Measurements from ENCODE around the gene DHRS4.
"Not testable (repeated sequence)": the region's sequence is repeated elsewhere in the genome, so short reads cannot be mapped to it uniquely, and the experiment has no call there.

Gene DHRS4

GRCh38 chr14:24015745-24016144 lies 62.2 kb downstream of the DHRS4 start:
- DNase-seq (ENCODE audit: low read depth, low spot score); H3K27ac ChIP-seq: not testable (repeated sequence)

Data from epithelial cell of prostate (primary cell).